Measurements from ENCODE around the gene STK39. TPM values are rescaled to one million over a fixed set of nuclear protein-coding genes. Genes with fewer than 3 reads are reported as not detected.
"Not testable (repeated sequence)": the region's sequence is repeated elsewhere in the genome, so short reads cannot be mapped to it uniquely, and the experiment has no call there.

The STK39 gene
- total RNA-seq, 3 donors from 2014 or later = 36.4 to 57.5 (median 52.5) TPM

GRCh38 chr2:168050377-168050776 is 197.0 kb downstream of the STK39 start:
- H3K36me3 ChIP-seq (ENCODE audit: low read depth) = no peaks in the 10 kb centered on the region
- H3K9me3 ChIP-seq = no peaks in the 10 kb centered on the region
- TF ChIP-seq CTCF (IDR thresholded peaks at IDR 0.05) = no peak
- no peaks in the 10 kb centered on the region for H3K4me1 ChIP-seq (ENCODE audit: low read depth)
- no peak overlapping the region for H3K4me3 ChIP-seq
- intact Hi-C loops (cut with DNase I, micrococcal nuclease) = no loop called here
- no peak for ATAC-seq
- DNase-seq = no peak

- intact Hi-C loops (cut with DNase I, micrococcal nuclease) = no loop called here
- no peak for ATAC-seq
- Histone ChIP-seq H3K9me3 (no peaks in the 10 kb centered on the region), H3K4me1 (ENCODE audit: low read depth) (no peaks in the 10 kb centered on the region), H3K36me3 (ENCODE audit: low read depth) (no peaks in the 10 kb centered on the region), H3K4me3 (no peak overlapping the region)
- DNase-seq = no peak
- TF ChIP-seq CTCF (IDR thresholded peaks at IDR 0.05) = no peak
These were observed 197.8 kb downstream of the STK39 start for GRCh38 chr2:168049609-168050008.

GRCh38 chr2:168047091-168047690 is 200.2 kb downstream of the STK39 start:
- Histone ChIP-seq H3K4me3 (no peak overlapping the region), H3K36me3 (ENCODE audit: low read depth) (no peaks in the 10 kb centered on the region), H3K9me3 (no peaks in the 10 kb centered on the region), H3K4me1 (ENCODE audit: low read depth) (no peaks in the 10 kb centered on the region)
- no peak for ATAC-seq
- DNase-seq = no peak
- intact Hi-C loops (cut with DNase I, micrococcal nuclease) = no loop called here
- TF ChIP-seq CTCF (IDR thresholded peaks at IDR 0.05) = no peak

- DNase-seq = no peak
- H3K4me3 ChIP-seq = no peak overlapping the region
- no peaks in the 10 kb centered on the region for H3K9me3 ChIP-seq
- intact Hi-C loops (cut with DNase I, micrococcal nuclease) = no loop called here
- no peaks in the 10 kb centered on the region for H3K36me3 ChIP-seq (ENCODE audit: low read depth)
- no peaks in the 10 kb centered on the region for H3K4me1 ChIP-seq (ENCODE audit: low read depth)
- no peak for ATAC-seq
- no peak for TF ChIP-seq CTCF (IDR thresholded peaks at IDR 0.05)
These were observed 202.8 kb downstream of the STK39 start for GRCh38 chr2:168044579-168044978.

GRCh38 chr2:168044176-168044575 is 203.2 kb downstream of the STK39 start:
- intact Hi-C loops (cut with DNase I, micrococcal nuclease) = no loop called here

GRCh38 chr2:168042127-168042824 is 205.1 kb downstream of the STK39 start:
- H3K4me1 ChIP-seq (ENCODE audit: low read depth); H3K9me3 ChIP-seq; intact Hi-C loops (cut with DNase I, micrococcal nuclease); ATAC-seq; H3K4me3 ChIP-seq; H3K36me3 ChIP-seq (ENCODE audit: low read depth); DNase-seq: not testable (repeated sequence)

More at GRCh38 chr2:168044176-168044575, 203.2 kb downstream of the STK39 start:
- Histone ChIP-seq H3K9me3 (no peaks in the 10 kb centered on the region), H3K36me3 (ENCODE audit: low read depth) (no peaks in the 10 kb centered on the region), H3K4me1 (ENCODE audit: low read depth) (no peaks in the 10 kb centered on the region), H3K4me3 (no peak overlapping the region)
- TF ChIP-seq CTCF (IDR thresholded peaks at IDR 0.05) = no peak
- no peak for DNase-seq
- ATAC-seq = no peak

All from mucosa of descending colon (tissue), 3 donors.